GM12892 (cell line): ENCODE data around the gene NOC3L.

Source experiments
- POLR2A ChIP-seq: IDR thresholded peaks from 2 replicates; pipeline ENCODE4 v1.6.1; 2011; ENCODE audit warnings: low read depth, low read length, control low read depth
- POLR2AphosphoS5 ChIP-seq: IDR thresholded peaks from 2 replicates; pipeline ENCODE4 v1.6.1; 2011; ENCODE audit warnings: low read depth, low read length, control low read depth

GRCh38 chr10:94357193-94357592 is 5.5 kb downstream of the NOC3L start:
- TF ChIP-seq POLR2AphosphoS5 = no peak
- TF ChIP-seq POLR2A = no peak
